Fibroblast of skin of right quadriceps (primary cell): ENCODE data around the gene TMEM121B.
"Not testable (repeated sequence)": the region's sequence is repeated elsewhere in the genome, so short reads cannot be mapped to it uniquely, and the experiment has no call there.

Experiments
- DNase-seq: peaks from one replicate; pipeline ENCODE4 v3.0.0-alpha.2; 2013

Gene TMEM121B

DNA sequence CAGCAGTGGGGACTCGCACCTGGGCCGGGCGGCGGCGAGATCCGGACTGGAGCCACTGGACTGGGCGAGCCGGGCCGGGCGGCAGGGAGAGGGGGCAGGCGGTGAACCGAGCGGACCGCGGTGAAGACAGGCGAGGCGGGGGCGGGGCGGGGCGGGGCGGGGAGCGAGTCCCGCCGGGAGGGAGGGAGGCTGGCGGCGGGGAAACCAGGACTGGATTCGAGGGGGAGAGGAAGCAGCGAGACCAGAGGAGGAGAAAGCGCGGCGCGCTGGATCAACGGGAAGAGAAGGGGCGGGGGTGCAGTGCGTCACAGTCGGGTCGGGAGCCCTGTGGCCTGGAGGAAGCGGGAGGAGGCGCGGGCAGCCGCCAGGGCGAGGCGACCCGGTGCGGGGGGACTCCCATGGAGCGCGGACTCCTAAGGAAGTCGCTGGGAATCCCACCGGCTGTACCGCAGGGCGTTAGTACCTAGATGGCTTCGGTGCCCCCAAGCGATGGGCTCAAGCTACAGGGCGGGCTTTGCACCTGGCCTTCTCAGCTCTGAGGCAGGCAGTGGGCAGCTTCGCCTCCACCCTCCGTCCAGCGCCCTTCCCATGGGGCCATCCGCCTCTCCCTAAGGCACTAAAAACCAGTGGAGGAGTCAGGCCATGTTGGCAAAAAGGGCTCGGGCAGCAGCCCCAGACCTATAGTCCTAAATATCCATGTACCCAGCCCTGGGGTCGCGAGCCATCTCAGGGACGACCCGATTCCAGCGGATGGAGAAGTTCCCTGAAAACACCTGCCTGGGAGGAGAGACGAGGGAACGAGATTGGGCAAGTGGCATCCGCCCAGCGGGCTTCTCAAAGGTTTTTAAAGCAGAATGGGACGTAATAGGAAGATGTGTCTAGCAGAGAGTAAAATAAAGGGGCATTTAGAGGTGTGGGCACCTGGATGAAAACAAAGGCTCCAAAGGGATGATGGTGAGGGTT is at the start of gene TMEM121B:
Gene TMEM121B, minus strand, starts transcription at position 128 of the 963 bp plus-strand sequence. CDS start 233 bp downstream, outside the sequence.
- DNase-seq = peak; percentile 47

DNA sequence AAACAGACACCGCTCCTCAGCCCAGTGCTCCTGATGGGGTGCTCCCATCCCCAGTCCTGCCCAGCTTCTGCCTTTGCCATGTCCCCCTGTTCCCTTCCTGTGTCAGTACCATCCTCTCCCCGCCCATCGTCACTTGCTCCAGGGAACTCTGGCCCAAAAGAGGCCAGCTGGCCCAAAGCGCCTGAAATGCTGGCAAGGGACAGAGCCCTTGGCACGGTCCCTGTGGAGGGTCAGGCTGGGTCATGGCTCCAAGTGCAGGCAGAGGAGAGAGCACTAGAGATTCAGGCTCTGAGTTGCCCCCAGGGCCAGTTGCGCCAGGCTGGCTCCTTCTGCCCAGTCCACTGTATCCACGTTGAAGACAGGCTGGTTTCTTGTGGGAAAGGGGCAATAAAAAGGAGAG is 46.3 kb upstream of the TMEM121B start:
- DNase-seq = no peak

DNA sequence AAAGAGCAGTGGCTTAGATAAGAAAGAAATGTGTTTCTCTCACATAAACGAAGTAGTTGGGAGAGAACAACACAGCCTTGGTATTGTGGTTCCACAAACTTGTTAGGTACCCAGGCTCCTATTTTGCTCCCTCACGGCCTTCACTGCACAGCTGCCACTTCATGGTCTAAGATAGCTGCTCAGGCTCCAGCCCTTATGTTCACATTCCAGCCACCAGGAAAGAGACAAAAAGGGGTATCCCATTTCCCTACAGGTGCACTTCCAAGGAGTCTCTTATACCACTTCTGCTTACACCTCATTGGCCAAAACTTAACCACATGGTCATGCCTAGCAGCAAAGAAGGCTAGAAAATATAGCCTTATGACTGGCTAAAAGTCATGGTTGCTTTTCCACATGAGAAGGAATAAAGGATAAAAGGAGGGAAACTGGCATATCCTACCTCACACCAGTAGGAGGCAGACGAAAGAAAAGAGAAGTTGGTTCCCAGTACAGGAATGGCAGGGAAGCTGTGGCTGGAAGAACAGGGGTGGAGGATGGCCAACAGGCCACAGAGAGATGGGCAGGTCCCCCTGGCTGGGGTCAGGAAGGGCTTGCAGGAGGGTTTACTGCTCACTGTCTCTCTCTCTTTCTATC is 43.3 kb upstream of the TMEM121B start:
- DNase-seq = no peak

DNA sequence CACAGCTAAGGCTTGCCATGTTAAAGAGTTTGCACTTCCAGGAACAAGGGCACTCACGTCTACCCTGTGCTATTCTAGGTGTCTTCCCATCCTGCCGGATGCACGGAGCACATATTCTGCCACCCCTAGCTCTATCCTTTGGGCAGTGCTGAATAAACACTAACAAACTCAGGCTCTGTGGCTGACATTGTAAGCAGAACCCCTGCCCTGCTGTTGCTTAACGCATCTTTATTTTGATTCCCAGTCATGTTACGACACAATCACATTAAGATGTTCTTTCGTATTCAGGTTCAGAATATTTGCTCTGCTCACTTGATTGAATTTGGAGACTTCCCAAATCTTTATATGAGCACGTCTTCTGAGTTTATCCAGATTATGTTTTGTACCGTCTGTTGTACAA is 41.6 kb upstream of the TMEM121B start:
- DNase-seq = no peak

DNA sequence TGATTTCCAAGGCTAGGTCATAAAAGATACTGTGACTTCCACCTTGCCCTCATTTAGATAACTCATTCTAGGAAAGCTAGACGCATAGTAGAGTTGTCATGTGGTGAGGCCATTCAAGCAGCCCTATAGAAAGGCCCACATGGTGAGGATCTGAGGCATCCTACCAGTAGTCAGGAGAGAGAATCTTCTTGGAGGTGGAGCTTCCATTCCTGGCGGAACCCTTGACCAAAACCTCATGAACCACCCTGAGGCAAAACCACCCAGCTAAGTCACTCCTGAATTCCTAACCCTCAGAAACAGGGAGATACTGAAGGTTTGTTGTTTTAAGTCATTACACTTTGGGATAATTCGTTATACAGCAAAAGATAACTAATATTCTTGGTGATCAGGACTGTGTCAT is 40.8 kb upstream of the TMEM121B start:
- DNase-seq = no peak

DNA sequence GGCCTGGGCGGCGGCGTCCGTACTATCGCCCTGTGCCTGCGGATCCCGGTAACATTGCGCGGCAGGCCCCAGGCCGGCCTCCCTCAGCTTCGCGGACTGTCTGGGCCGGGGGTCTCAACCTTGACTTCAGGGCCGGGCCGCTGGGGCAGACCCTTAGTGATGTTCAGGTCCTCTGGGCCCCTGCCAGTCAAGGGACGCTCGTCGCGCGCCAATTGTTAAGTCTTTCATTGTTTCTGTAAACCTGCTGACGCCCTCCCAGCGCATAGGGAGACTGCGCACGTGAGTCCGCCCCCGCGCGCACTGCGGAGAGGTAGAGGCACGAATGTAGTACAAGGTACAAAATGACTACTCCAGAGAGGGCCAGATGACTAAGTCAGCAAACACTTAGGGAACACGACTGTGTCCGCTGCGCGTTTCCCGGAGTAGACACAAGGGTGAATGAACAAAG is 38.4 kb upstream of the TMEM121B start:
- peak; percentile 62 for DNase-seq

DNA sequence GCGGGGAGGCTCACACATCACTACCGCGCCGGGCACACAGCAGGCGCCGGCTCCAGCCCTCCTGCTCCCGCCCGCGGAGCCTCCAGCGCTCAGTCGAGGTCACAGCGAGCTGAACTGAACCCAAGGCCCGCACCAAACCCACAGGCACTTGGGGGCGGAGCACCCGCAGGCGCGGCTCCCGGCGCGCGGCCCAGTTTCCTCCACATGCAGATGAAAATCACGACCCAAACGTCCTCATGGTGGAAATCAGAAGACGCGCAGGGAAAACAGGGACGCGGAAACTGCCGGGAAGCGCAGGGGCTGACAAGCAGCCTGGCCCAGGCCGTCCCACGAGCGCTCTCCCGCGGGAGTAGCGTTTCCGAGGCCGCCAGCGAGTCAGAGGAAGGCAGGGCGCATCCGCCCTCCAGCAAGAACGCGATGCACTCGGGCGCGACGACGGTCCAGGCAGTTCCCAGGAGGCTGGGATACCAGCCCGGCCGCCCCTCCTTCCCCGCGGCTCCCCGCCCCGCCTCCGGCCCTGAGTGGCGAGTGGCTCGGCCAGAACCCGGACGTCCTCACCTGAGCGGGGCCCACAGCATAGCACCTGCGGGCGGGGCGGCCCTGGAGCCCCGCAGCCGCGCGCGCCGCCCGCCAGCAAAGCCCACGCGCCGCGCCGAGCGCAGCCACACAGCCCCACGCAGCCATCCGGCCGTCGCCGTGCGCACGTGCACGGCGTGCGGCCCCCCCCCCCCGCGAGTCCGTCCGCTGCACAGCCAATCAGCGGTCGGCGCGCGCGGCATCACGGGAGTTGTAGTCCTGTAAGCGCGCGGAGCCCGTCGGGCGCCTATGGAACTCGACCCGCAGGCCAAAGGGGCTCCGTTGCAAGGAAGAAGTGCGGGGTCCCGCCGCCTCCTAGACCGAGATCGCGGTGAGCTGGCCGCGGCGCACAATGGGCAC is 37.7 kb upstream of the TMEM121B start, which contains the start of gene HDHD5:
Gene HDHD5, minus strand, starts transcription at position 710 of the 936 bp plus-strand sequence. Its CDS starts 26 bp downstream, at position 684.
- DNase-seq = peak; percentile 87

DNA sequence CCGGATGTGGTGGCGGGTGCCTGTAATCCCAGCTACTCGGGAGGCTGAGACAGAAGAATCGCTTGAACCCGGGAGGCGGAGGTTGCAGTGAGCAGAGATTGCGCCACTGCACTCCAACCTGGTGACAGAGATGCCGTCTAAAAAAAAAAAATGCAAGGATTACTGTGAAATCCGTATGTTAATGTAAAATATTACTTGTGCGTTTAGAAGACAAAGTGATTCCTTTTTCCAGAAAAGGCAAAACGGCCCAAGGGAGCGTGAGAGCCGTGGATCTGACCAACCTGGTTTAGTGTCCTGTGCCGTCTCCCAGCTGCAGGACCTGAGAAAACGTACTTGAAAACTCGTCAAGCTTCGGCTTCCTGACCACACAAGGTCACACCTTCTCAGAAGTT is 37.0 kb upstream of the TMEM121B start:
- DNase-seq = no peak

DNA sequence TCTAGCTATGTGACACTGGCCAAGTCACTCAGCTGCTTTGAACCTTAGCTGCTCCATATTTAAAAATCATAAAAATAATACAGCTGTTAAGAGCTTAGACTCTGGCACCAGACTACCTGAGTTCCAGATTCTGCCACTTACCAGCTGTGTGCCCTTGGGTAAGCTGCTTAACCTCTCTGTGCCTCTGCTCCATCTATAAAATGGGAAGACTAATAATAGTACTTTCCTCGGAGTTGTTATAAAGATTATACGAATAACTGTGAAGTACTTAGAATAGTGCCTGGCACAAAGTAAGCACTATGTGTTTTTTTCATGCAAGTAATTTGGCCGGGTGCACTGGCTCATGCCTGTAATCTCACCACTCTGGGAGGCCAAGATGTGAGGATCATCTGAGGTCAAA is 36.6 kb upstream of the TMEM121B start:
- no peak for DNase-seq

DNA sequence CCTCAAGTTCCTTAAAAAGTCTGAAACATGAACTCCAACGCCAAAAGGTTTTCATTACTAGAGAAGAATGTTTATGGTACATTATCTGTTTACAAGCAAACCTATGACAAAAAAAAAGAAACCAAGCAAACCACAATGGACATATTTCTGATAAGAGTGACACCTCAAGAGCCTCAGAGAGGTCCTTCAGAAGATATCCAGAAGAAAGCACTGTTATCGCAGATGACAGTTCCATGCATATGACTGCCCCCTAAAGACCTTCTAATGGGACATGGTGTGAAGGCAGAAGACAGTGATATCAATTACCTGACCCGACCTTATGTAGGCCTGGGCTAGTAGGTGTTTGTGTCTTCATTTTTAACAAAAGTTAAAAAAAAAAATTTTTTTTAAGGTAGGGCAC is 34.8 kb upstream of the TMEM121B start:
- DNase-seq = no peak

DNA sequence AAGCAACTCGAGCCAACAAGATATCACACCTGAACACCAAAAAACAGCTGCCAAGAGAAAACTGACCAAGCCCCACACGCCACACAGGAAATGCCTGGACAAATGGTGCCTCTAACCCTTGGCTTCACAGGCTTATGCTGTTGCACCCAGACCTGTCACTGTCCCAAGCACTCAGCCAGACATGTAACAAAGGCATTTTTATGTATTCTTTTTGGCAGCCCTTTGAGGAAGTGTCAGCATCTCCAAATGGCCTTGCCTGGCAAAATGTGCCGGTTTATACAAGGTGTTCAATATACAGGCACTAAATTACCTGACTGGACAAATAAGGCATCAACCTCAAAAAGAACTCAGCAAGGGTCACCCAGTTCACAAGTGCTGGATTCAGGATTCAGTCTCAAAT is 31.8 kb upstream of the TMEM121B start:
- no peak for DNase-seq

DNA sequence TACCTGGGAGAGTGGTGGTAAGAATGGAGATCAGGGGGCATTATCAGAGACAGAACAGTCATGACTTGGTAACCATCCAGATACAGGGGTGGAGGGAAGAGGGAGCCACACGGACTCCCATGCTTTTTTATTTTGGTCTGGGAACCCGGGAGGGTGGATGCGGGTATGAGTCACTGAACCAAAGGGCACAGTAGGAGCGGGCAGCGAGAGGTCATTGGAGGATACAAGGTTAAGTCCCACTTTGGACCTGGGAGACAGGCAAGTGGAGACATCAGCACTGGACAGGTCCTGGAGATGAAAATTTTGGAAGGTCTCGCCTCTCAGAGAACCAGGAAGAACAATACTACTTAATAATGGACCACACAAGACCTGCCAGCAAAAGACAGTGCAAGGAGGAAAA is 31.2 kb upstream of the TMEM121B start:
- DNase-seq = no peak

DNA sequence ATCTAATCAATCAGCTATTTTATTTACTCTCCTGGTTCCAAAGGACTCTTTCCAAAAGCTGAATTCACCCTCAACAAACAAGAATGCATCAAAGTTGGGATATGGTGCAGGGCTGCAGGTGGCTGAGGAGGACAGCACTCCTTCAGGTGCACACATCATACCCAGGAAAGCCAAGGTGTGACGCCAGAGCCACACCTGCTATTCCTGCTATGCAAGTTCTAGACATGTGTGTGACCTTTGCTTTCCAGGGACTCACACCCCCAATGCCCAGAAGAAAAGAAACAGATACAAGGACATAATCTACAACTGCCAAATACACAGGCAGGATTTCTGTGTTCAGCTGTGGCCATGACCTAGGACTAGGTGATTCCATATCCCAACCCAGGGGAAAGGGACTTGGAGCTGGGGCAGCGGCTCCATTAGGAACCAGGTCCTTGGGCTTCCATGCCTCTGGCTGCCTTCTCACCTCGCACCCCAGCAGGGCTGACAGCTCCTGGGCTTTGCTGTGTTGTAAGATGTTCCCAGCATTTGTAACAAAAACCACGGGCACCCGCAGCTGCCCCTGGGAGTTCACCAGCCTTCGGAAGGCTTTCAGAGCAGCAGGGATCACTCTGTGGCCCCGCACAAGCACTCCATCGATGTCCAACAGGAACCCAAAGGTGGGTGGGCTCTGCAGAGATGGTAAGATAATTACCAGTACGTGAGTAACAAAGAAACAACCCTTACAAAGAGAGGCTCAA is 28.1 kb upstream of the TMEM121B start:
- no peak for DNase-seq

DNA sequence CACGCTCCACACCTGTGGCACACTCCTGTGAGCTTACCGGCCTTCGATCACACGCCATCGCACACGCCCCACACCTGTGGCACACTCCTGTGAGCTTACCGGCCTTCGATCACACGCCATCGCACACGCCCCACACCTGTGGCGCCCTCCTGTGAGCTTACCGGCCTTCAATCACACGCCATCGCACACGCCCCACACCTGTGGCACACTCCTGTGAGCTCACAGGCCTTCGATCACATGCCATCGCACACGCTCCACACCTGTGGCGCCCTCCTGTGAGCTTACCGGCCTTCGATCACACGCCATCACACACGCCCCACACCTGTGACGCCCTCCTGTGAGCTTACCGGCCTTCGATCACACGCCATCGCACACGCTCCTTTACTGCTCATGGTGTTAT is 26.3 kb upstream of the TMEM121B start:
- not testable (repeated sequence) for DNase-seq

DNA sequence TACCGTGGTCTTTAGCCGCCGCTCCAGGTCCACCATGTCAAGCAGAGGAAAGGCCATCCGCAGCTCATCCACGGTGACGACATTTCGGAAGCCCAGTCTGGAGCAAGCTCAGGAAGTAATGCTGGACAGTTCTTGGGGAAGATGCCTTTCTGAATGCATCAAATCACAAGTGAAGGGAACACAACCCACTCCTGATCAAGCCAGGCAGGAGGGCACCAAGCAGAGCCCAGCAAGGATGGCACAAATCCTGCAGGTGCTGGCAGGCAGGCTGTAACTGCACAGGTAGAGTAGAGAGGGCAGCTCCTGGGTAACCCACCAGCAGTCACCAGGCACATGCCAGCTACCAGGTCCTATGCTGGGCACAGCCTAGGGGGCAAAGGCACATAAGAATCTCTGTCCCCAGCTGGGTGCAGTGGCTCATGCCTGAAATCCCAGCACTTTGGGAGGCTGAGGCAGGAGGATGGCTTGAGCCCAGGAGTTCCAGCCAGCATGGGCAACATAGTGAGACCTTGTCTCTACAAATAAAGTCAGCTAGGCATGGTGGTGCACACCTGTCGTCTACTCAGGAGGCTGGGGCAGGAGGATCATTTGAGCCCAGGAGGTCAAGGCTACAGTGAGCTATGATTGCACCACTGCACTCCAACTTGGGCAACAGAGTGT is 24.0 kb upstream of the TMEM121B start:
- DNase-seq = no peak

DNA sequence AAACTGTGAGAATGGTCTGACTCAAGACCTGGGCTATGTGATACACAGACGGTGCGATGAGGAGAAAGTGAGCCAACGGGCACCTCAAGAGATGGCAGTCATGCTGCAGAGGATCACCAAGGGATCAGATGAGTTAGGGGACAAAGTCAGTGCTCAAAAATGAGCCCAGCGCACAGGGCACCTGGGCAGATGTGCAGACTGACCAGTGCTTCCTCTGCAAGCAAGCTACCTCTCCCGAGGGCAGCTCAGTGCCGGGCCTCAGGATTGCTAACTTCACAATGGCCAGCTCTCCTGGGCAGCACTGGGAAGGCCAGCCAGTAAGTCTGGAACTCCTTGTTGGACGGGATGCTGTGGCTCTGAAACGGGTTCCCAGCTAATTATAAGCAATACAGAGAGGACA is 22.7 kb upstream of the TMEM121B start:
- no peak for DNase-seq

DNA sequence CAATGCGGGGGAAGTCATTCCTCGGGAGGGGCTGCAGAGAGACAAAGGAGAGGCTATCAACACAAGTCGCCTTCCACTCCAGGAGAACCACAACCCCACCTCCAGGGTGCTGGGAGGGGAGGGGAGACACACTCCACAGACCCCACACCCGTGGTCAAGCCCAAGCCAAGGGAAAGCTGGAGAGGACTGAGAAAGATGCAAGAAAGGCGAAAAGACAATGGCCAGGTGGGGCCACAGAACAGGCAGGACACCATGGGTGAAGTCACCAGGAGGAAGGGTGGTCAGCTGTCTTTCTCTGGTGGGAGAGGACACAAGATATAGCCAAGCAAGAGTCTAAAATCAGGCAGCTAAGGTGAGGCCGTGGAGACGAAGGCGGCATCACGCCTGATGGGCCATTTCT is 21.9 kb upstream of the TMEM121B start:
- DNase-seq = no peak

DNA sequence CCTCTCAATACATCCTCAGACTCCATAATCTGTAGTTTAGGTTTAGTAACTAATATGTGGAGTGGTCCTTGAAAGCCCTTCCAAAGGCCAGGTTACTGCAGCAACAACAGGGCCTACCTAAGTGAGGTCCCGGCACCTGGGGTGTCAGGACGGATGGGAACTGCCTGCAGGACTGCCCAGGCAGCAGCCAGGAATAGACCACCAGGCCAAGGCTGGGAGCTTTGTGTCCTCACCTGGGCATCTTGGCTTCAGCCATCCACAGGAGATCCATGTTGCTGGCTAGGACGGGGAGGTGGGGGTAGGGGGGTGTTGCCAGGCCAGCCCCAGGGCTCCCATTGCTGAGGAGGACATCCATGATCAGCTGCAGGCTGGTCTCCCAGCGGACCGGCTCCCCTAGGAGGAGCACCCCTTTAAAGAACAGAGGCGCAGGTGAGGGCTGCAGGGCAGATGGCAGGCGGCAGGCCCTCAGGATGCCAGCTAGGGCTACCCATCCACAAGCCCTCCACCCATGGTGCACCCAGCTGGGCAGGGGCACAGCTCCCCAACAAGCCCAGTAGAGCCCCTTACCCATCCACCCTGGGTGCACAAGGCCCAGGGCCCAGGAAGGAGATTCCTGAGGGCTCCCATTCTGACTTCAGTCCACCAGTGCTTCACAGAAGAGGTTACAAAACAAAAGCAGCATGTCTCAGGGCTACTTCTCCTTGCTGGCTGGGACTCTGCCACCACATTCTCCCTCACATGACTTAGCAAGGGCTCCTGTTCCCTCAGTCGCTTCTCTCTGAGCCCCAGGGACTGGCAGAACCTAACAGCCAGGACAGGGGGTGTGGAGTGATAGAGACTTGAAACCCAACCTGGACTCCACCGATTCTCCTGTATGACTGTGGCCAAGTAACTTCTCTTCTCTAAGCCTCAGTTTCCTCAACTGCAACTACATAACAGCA is 19.9 kb upstream of the TMEM121B start:
- no peak for DNase-seq

DNA sequence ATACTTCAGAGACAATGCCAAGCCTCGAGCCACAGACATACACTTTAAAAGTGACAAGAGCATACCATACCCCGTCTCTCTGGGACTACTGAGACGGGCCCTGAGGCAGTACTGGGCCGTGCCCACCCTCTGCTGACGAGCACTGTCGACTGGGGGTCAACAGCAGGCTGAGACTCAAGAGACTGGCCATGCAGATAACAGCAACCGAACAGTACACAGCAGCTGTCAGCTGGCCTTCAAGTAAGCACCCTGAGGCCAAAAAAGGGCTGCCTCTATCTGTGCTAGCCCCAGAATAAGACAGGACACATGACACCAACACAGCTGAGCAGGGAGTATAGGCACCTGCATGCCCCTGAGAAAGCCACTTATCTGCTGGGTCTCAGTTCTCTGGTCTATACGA is 18.9 kb upstream of the TMEM121B start:
- DNase-seq = no peak

DNA sequence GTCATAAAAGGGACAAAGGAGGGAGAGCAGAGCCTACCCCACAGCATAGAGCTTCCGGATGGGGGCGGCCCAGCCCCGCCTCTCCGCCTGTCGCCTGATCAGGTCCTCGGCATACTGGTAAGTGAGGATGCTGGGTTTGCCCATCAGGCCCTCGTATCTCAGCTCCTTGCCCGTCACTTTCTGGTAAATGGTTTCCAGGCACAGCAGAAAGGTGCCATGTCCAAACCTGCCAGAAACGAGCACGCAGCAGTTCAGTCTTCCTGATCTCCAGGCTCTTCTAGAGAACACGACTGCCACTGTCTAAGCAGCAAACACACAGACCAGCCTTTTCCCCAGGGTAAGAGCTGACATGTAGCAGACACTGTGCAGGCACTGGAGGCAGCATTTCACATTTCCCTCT is 17.4 kb upstream of the TMEM121B start:
- DNase-seq = no peak
